Prostate gland (tissue), 2 donors: ENCODE measurements around the gene FSIP1.

Experiments
- POLR2A ChIP-seq: fragments of 450-650 bp; IDR thresholded peaks from one replicate; pipeline ENCODE4 v1.6.1; 2016; ENCODE audit warnings: antibody characterized with exemption, mild to moderate bottlenecking
- POLR2AphosphoS5 ChIP-seq: sonication (generic); formaldehyde crosslinking; IDR thresholded peaks from one replicate; pipeline ENCODE4 v1.6.1; 2017; ENCODE audit warnings: antibody characterized with exemption
- TF ChIP-seq, protein P1 (sequence below), 4 experiments: fragments of 200-600 bp in 2 of 4; fragments of 450-650 bp in 2 of 4; sonication (generic) in 2 of 4; IDR thresholded peaks; 1 replicate in 3 of 4; 2 replicates in 1 of 4; pipeline ENCODE4 v1.5.1; 2016 to 2019; ENCODE audit warnings: antibody characterized with exemption in 4 of 4, mild to moderate bottlenecking in 2 of 4, moderate library complexity in 2 of 4

DNA sequence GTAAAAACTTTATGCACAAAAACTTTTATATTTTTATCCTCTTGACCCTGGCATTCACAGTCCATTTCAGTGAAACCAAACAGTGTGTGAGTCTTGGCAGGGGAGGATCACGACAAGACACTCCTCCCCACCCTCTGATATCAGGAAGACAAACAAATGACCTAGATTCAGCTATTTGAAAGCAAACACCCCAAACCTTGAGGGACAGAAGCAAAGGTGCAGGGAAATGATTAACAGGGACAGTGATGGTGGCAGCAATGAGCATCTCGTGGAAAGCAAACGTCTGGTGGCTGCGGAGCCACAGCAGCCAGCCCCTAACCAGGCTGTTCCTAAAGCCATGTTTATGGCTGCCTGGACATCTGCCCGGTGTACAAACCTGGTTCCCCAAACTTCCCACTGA, 52.1 kb downstream of the FSIP1 start:
- TF ChIP-seq POLR2A (no peak), POLR2AphosphoS5 (no peak)
- TF ChIP-seq, protein P1, sequence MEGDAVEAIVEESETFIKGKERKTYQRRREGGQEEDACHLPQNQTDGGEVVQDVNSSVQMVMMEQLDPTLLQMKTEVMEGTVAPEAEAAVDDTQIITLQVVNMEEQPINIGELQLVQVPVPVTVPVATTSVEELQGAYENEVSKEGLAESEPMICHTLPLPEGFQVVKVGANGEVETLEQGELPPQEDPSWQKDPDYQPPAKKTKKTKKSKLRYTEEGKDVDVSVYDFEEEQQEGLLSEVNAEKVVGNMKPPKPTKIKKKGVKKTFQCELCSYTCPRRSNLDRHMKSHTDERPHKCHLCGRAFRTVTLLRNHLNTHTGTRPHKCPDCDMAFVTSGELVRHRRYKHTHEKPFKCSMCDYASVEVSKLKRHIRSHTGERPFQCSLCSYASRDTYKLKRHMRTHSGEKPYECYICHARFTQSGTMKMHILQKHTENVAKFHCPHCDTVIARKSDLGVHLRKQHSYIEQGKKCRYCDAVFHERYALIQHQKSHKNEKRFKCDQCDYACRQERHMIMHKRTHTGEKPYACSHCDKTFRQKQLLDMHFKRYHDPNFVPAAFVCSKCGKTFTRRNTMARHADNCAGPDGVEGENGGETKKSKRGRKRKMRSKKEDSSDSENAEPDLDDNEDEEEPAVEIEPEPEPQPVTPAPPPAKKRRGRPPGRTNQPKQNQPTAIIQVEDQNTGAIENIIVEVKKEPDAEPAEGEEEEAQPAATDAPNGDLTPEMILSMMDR (IDR thresholded peaks at IDR 0.05): no peak
